ENCODE results near the gene TMEM79.

Gene TMEM79

GRCh38 chr1:156262461-156263287 lies 21.5 kb upstream of the TMEM79 start:
- no peak for TF ChIP-seq CTCF (conservative IDR thresholded peaks at IDR 0.05; ENCODE audit: low read depth, low read length)
- DNase-seq (ENCODE audit: low read depth) = no peak
- no peak overlapping the region for H3K4me3 ChIP-seq (ENCODE audit: low read length)

- DNase-seq (ENCODE audit: low read depth) = no peak
- no peak overlapping the region for H3K4me3 ChIP-seq (ENCODE audit: low read length)
- no peak for TF ChIP-seq CTCF (conservative IDR thresholded peaks at IDR 0.05; ENCODE audit: low read depth, low read length)
These were observed 20.9 kb upstream of the TMEM79 start for GRCh38 chr1:156263288-156263655.

GRCh38 chr1:156266051-156266450 lies 18.1 kb upstream of the TMEM79 start:
- no peak for DNase-seq (ENCODE audit: low read depth)
- TF ChIP-seq CTCF (conservative IDR thresholded peaks at IDR 0.05; ENCODE audit: low read depth, low read length) = no peak
- no peak overlapping the region for H3K4me3 ChIP-seq (ENCODE audit: low read length)

- no peak for DNase-seq (ENCODE audit: low read depth)
- no peak for TF ChIP-seq CTCF (conservative IDR thresholded peaks at IDR 0.05; ENCODE audit: low read depth, low read length)
- no peak overlapping the region for H3K4me3 ChIP-seq (ENCODE audit: low read length)
These were observed 15.8 kb upstream of the TMEM79 start for GRCh38 chr1:156268336-156268735.

- no peak overlapping the region for H3K4me3 ChIP-seq (ENCODE audit: low read length)
- DNase-seq (ENCODE audit: low read depth) = no peak
- TF ChIP-seq CTCF (conservative IDR thresholded peaks at IDR 0.05; ENCODE audit: low read depth, low read length) = no peak
These were observed 13.8 kb upstream of the TMEM79 start for GRCh38 chr1:156270314-156270713.

GRCh38 chr1:156276532-156276931 lies 7.6 kb upstream of the TMEM79 start:
- no peak for TF ChIP-seq CTCF (conservative IDR thresholded peaks at IDR 0.05; ENCODE audit: low read depth, low read length)
- DNase-seq (ENCODE audit: low read depth) = no peak
- H3K4me3 ChIP-seq (ENCODE audit: low read length) = no peak overlapping the region

- H3K4me3 ChIP-seq (ENCODE audit: low read length) = no peak overlapping the region
- DNase-seq (ENCODE audit: low read depth) = no peak
- no peak for TF ChIP-seq CTCF (conservative IDR thresholded peaks at IDR 0.05; ENCODE audit: low read depth, low read length)
These were observed 7.2 kb upstream of the TMEM79 start for GRCh38 chr1:156276966-156277381.
